GM10266 (cell line): ENCODE data around the gene PIGK.

Experiments
- DNase-seq: peaks from one replicate; pipeline ENCODE4 v3.0.0; 2012; ENCODE audit errors: extremely low spot score
- CTCF ChIP-seq: IDR thresholded peaks from 2 replicates; pipeline ENCODE4 v1.5.1; 2012; ENCODE audit warnings: mild to moderate bottlenecking, low read depth; ENCODE audit not compliant: control insufficient read depth, insufficient read depth; ENCODE audit errors: missing control alignments

The PIGK gene

DNA sequence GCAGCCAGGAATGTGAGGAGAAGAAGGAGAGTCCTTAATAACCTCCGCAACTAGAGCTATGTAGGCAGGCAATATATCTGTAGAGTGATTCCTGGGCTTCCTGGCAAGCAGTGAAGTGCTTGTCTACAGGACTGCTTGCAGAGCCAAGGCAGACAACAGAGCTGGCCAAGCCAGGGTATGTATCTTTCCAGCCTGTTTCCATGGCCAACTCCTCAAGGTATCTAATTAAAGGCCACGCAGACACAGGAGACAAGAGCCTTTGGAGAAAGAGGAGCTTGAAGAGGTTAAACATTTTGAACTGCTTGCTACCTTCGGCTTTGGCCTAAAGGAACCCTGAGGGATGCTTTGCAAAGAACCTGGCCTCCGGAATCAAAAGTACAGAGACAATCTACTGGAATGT lies 137.4 kb downstream of the PIGK start:
- TF ChIP-seq CTCF, result no peak
- no peak for DNase-seq

DNA sequence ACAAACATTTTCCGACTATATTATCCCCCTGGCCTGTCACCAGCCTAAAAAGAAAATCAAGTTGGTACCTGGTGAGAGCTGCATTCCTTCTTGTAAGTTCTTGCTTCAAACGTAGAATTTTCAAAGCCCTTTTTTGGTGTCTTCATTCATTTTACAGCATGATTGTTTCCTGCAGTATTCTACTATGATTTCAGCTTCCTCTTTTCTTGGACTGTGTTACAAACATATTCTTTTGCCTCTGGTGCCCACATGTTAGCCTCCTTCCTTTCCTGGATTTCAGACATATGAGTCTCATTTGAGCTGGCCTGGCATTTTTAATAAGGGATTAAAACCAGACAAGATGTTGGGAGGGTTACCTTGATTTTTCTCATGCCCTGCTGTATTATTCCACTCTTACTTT lies 142.5 kb downstream of the PIGK start:
- no peak for DNase-seq
- no peak for TF ChIP-seq CTCF

GRCh38 chr1:77068013-77068412 lies 151.2 kb downstream of the PIGK start:
- no peak for TF ChIP-seq CTCF
- DNase-seq, result no peak

- TF ChIP-seq CTCF, result no peak
- DNase-seq, result no peak
Measured at GRCh38 chr1:77065693-77066342, 153.4 kb downstream of the PIGK start.

GRCh38 chr1:77064246-77064645 lies 155.0 kb downstream of the PIGK start:
- DNase-seq, result no peak
- no peak for TF ChIP-seq CTCF

DNA sequence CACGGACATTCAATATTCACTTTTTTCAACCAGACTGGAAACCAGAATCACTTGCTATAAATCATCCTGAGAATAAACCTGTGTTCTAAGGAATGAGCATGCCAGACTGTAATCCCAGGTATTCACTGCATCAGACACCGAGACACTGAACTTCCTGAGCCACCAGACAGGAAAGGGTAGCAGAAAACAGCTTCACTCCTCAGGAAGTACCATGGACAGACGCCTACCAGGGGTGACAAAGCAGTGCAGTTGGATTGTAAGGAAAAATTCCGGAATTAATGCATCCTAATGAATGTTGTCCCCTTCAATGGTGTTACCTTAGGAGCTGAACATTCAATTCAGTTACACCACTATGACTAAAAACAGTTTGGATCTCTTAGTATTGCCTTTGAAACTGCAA lies 156.1 kb downstream of the PIGK start:
- DNase-seq, result no peak
- TF ChIP-seq CTCF, result no peak

DNA sequence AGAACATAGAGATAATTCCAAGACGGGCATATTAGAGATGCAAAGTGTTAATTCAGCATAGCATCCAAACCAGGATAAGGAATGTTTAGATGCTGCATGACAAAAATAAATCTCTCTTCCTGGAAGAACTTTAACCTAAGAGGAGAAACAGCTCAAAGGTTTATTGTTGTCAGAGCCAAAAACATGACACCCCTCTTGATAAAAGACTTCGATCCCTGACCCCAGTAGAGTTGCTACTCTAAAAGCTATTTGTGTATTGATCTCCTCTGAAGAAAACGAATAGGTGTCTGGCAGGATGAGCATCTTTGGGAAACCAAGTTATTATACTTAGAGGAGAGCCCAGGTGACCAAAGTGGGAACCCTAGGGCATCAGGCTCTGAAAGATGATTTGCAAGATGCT lies 158.1 kb downstream of the PIGK start:
- no peak for DNase-seq
- no peak for TF ChIP-seq CTCF
